GM18907 (cell line): ENCODE measurements around the gene VPS33A.
"Not testable (repeated sequence)": the region's sequence is repeated elsewhere in the genome, so short reads cannot be mapped to it uniquely, and the experiment has no call there.

Experiments used
- ATAC-seq: cut with Tn5 transposase; IDR thresholded peaks from one replicate; pipeline ENCODE4 v1.9.1; 2021; ENCODE audit warnings: mild to moderate bottlenecking, moderate library complexity; ENCODE audit not compliant: unreplicated experiment

Gene VPS33A

GRCh38 chr12:122258462-122258861 lies 7.8 kb downstream of the VPS33A start:
- not testable (repeated sequence) for ATAC-seq

- no peak for ATAC-seq
Measured at GRCh38 chr12:122250536-122250935, 15.8 kb downstream of the VPS33A start.

- no peak for ATAC-seq
Measured at GRCh38 chr12:122250047-122250446, 16.2 kb downstream of the VPS33A start.

GRCh38 chr12:122245553-122245952 lies 20.7 kb downstream of the VPS33A start:
- ATAC-seq = no peak

GRCh38 chr12:122244565-122245371 lies 21.5 kb downstream of the VPS33A start:
- ATAC-seq = no peak

GRCh38 chr12:122243965-122244364 lies 22.3 kb downstream of the VPS33A start:
- ATAC-seq = no peak

GRCh38 chr12:122238861-122239260 lies 27.4 kb downstream of the VPS33A start:
- no peak for ATAC-seq

GRCh38 chr12:122235741-122236140 lies 30.6 kb downstream of the VPS33A start:
- no peak for ATAC-seq

GRCh38 chr12:122232691-122233090 lies 33.6 kb downstream of the VPS33A start:
- ATAC-seq = no peak

GRCh38 chr12:122230798-122231197 lies 35.5 kb downstream of the VPS33A start:
- no peak for ATAC-seq

GRCh38 chr12:122228092-122228491 lies 38.2 kb downstream of the VPS33A start:
- ATAC-seq = no peak

- no peak for ATAC-seq
Measured at GRCh38 chr12:122227341-122227740, 39.0 kb downstream of the VPS33A start.

- no peak for ATAC-seq
Measured at GRCh38 chr12:122226366-122227125, 39.7 kb downstream of the VPS33A start.

GRCh38 chr12:122225683-122226365 lies 40.5 kb downstream of the VPS33A start, which contains the start of gene DIABLO:
TSS of gene DIABLO (minus strand) at chr12:122226052. CDS start at chr12:122226014, 38 bp downstream.
- peak; percentile 92 for ATAC-seq

GRCh38 chr12:122216445-122216844 lies 49.8 kb downstream of the VPS33A start:
- ATAC-seq = no peak

GRCh38 chr12:122215771-122216170 lies 50.5 kb downstream of the VPS33A start:
- no peak for ATAC-seq

GRCh38 chr12:122208073-122208820 lies 58.0 kb downstream of the VPS33A start:
- no peak for ATAC-seq

- no peak for ATAC-seq
Measured at GRCh38 chr12:122207391-122207790, 58.9 kb downstream of the VPS33A start.

GRCh38 chr12:122206976-122207375 lies 59.3 kb downstream of the VPS33A start:
- no peak for ATAC-seq

GRCh38 chr12:122206111-122206881 lies 60.0 kb downstream of the VPS33A start:
- ATAC-seq = no peak
